Stimulated activated CD4-positive, alpha-beta T cell treated with anti-CD3 and anti-CD28 coated beads, Interleukin-4, amount 100 ng/mL, for 1 hour (primary cell): Measurements from ENCODE around the gene NPFF.

Source experiments
- DNase-seq: peaks from one replicate; pipeline ENCODE4 v3.0.0-alpha.2; 2020

The NPFF gene

DNA sequence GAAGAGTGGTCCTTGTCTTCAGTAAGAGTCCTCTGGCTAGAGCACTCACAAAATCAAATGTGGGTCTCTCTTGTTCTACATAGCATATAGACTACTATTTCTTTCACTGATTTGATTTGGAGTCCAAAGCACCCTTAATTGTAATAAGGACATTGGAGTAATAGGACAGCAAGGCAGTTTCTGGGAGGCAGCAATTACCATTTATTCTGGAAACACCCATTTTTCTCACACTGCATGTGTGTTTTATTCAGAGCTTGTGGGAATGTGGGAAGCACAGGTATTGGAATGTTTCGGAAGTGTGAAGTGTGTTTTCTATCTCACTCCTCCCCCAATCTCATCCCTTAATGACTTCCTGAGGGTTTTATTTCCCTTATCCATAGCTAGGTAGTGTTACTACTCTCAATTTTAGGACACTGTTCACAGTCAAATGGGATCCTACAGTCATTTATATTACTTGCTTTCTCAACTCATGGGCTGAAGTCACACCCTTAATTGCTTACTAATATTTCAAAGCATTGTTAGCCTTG lies 35.2 kb downstream of the NPFF start:
- no peak for DNase-seq

DNA sequence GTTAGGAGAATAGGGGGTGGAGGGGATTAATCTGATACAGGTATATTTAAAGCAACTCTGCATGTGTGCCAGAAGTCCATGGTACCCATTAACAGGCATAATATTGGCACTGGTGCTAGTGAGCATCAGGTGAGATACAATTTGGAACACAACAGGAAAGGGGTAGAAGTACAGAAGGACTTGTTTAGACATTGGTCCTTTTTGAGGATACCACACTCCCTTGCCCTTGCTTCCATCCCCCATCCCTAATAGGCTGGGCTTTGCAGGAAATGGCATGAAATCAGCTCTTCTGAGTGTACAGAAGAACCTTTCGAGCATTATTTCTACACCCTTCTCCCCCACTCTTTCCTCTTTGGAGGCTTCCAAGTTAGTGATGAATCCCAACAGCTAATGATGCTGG lies 39.0 kb downstream of the NPFF start:
- no peak for DNase-seq

DNA sequence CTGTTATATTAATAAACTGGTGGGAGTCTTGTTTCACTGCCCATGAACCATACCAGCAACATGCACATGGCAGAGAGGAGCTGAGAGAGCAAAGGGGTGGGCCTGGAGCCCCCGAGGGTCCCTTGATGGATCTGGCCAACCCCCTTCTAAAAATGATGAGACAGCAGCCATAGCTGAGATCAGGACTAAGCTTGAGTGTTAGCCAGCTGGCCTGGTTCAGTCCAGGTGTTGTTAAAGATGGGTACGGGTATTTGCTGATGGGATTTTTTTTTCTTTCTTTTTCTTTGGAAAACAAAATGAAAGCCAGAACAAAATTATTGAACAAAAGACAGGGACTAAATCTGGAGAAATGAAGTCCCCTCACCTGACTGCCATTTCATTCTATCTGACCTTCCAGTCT lies 39.4 kb downstream of the NPFF start:
- DNase-seq: no peak

DNA sequence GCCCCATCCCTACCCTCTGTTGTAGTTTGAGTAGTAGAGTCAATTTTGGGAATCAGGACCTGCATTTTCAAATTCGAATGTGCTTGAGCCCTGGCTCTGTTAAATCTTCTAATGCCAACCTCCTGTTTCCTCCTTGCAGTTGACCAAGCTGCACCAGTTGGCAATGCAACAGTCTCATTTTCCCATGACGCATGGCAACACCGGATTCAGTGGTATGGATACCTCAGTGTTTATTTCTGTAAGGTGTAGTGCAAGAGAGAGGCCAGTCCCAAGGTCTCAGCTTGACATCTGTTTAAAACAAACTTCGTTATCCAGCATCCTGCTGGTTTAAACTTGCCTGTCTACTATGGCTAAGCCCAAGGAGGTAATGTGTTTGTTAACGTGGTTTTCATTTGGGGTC lies 40.2 kb downstream of the NPFF start:
- DNase-seq: no peak

DNA sequence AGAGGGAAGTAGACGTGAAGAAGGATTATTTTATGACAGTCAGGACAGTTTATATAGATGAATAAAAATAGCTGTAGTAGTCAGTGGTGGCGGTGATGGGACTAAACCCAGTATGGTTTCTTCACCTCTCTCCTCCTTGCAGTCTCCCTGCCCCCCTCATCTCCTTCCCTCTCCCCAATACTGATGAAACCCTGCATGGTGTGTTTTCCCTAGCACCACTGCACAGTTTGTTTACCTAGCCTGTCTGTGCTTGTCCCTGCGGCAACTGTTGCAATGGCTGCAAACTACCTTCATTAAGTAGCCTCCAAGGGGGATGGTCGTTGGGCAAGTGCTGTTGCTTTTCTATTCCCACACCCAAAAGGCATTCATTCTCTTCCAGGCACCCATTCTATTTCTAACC lies 40.6 kb downstream of the NPFF start:
- no peak for DNase-seq

DNA sequence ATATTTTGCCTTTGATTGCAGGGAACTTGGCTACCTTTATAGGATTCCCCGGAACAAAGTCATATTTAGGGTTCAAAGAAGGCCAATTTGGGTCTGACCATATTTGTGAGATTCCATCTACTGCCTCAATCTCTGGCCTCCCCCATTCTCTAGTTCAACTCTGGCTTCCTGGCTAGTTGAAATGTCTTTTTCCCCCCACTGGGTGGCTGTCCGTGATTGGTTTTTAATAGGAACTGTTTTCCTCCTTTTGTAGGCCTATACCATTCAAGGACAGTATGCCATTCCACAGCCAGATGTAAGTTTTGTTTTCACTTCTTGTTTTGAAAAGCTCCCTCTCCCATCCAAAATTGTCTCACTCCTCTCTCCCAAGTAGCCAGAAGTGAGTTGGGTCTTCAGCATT lies 41.6 kb downstream of the NPFF start:
- DNase-seq: no peak

DNA sequence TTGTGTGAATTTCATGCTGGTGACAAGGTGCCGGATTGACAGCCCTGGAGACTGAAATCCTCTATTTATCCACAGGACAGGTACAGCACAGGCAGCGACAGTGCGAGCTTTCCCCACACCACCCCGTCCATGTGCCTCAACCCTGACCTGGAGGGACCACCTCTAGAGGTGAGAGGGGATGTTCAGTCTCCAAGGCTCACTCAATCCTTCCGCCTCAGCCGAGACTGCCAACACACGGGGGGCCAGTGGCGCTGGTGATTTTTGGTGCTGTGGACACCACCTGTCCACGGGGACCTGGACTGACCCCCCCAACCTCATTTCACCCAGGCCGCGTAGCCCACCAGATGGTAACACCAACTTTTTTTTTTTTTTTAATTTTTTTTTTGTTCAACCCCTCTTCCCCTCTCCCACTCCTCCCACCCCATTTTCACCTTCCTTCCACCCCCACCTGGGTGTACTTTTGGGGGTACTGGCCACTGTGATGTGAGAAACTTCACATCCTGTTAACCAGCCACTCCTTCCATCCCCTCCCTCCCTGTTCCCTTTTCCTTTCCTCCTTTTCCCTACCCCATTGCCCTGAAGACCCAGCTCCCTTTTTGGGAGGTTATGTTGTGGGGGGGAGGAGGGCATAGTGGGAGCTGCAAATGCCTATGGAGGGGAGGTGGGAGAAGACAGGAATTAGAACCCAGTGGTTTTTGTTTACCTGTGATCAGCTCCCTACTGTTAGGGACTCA lies 42.4 kb downstream of the NPFF start:
- no peak for DNase-seq

DNA sequence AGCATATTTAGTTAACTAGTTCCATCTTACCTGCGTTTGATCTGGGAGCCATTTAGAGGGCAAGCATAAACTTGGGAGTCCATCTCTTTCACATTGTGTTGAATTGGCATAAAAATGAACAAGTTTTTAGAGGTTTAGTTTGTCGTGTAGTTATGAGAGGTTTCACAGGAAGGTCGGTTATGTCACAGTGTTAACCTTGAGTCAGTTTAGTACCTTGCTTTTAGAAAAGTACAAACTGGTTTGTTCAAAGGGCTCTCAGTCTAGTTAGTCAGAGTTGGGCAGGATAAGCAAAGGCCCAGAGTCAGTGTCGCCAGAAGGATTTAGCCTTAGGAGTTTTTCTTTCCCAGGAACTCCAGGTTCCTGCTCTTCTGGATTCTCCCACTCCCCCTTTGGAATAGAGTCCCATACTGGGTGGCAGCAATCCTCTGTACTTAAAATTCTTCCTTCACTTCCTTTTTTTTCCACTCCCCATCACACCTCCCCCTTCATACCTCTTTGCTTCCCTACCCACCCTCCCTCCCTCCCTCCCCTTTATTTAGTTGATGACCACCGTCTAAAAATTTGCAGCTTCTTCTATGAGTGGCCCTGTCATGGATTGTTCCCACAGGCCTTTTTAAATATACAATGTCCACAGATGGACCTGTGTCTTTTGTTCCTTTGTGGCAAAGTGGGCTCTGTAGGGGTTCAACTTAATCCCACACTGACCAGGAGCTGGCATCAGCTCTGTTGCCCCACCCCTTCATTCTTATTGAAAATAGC lies 43.3 kb downstream of the NPFF start:
- no peak for DNase-seq

DNA sequence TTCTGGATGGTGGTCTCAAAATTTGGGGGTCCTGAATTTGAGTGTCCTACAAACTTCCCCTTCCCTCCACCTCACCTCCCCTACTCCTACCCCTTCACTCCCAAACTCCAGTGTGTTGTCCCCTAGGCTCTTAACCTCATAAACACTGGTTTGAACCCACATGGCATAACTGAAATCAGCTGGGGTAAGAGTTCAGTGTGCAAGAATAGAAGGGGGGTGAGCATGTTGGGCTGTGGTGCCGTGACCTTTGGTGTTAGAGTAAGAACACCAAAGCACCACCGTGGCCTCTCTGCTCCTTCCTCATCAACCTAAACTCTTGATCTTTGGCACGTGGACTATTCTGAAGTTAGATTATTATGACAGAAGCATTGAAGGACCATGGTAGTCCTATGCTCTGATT lies 44.3 kb downstream of the NPFF start:
- DNase-seq: no peak

DNA sequence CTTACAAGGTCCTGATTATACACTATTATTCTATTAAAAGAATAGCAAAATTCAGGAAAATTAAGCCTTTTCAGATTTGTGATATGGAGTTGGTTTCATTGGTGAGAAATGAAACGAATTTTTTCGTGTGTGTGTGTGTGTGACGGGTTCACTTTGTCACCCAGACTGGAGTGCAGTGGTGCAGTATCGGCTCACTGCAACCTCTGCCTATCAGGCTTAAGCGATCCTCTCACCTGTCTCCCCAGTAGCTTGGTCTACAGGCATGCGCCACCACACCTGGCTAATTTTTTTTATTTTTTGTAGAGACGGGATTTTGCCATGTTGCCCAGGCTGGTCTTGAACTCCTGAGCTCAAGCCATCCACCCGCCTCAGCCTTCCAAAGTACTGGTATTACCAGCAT lies 45.7 kb downstream of the NPFF start:
- DNase-seq: no peak

DNA sequence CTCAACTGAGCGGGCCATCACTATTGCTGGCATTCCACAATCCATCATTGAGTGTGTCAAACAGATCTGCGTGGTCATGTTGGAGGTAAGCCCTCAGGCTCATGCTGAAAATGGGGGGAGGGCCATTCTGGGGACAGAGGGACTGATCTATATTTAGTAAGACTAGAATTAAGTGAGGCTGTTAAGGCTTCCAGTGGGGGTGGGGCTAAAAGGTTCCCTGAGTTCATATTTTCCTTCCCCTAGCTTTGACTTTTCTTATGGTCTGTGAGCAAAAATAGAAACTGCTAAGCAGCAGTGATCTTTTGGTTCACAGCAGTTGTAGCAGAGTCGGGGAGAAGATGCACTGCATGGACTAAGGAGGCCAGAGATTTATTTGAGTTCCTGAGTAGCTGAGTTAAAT lies 46.2 kb downstream of the NPFF start:
- DNase-seq: no peak

DNA sequence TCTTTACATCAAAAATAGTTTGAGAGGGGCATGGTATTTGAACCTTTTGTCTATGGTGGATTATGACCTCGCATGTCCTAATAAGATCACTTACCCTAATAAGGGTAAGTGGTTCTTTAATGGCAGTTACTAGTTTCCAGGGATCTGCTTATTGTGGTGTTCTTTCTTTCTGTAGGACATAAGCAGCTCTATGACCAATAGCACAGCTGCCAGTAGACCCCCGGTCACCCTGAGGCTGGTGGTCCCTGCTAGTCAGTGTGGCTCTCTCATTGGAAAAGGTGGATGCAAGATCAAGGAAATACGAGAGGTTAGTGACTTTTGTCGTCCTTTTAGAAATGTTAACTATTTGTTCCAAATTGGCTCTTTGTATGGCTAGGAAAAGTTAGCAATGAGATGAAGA lies 48.2 kb downstream of the NPFF start:
- no peak for DNase-seq
